GM18505 (cell line): ENCODE results near the gene ZCCHC7.

Experiments
- ATAC-seq: cut with Tn5 transposase; IDR thresholded peaks from one replicate; pipeline ENCODE4 v1.9.1; 2021; ENCODE audit not compliant: unreplicated experiment
- POLR2A ChIP-seq: IDR thresholded peaks from 4 replicates; pipeline ENCODE4 v1.6.1; 2011; ENCODE audit warnings: borderline replicate concordance; ENCODE audit not compliant: insufficient read depth, insufficient read length; ENCODE audit errors: extremely low read depth

The ZCCHC7 gene

DNA sequence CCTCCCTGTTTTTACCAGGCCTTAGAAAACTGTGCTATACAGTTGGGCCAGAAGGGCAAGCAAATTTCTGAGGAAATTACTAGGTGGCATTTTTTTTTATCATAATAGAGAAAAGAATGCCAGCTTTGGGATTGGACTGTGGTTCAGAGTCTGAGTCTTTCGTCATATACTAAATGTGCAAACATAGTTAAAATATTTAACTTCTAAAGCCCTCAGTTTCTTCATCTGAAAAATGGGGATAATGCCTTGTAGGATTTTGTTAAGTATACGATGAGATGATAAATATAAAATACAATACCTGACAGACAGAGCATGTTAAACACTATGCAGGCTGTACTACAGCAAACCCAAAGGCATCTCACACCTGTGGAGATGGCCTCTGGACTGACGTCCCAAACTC lies 214.9 kb downstream of the ZCCHC7 start:
- no peak for ATAC-seq
- TF ChIP-seq POLR2A = no peak

DNA sequence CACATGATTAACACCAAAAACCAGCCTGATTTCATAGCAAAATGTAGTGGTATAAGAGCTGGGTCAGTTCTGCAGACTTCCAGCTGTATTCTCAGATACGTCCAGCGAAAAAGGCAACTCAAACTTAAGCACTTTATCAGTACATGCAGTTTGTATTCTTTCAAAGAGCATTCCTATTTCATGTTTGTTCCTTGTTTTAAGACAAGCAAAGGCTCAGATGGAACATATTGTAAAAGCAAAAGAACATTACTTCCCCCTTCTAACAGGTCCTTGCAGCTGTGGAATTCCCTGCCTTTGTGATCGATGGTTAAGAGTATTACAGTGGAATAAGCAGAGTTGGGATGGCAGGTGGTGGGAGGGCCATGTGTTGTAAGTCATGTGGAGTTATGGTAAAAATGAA lies 215.8 kb downstream of the ZCCHC7 start:
- ATAC-seq = no peak
- TF ChIP-seq POLR2A = no peak

GRCh38 chr9:37337301-37337890 lies 217.0 kb downstream of the ZCCHC7 start:
- no peak for ATAC-seq
- no peak for TF ChIP-seq POLR2A

DNA sequence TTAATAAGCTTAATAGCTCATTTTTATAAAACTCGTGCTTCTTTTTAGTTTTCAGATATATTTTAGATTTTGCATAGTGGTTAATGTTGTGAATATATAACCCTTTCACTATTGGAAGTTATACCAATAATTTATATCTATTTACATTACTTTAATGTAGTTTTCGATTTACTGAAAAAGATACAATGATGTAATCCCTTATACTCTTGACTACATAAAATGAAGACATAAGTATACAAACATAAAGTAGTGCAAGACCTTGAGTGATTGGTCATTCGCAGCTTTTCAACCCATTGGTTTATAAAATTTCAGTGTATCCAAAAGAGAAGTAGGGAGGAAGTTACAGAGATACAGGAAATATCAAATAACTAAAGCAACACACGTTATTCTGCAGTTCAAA lies 217.8 kb downstream of the ZCCHC7 start:
- ATAC-seq = no peak
- TF ChIP-seq POLR2A = no peak

- no peak for TF ChIP-seq POLR2A
- no peak for ATAC-seq
Measured at GRCh38 chr9:37339923-37340322, 219.5 kb downstream of the ZCCHC7 start.

- ATAC-seq = no peak
- no peak for TF ChIP-seq POLR2A
Measured at GRCh38 chr9:37340961-37341360, 220.6 kb downstream of the ZCCHC7 start.

- no peak for TF ChIP-seq POLR2A
- no peak for ATAC-seq
Measured at GRCh38 chr9:37341704-37342103, 221.3 kb downstream of the ZCCHC7 start.

GRCh38 chr9:37342493-37342892 lies 222.1 kb downstream of the ZCCHC7 start:
- ATAC-seq = no peak
- no peak for TF ChIP-seq POLR2A

DNA sequence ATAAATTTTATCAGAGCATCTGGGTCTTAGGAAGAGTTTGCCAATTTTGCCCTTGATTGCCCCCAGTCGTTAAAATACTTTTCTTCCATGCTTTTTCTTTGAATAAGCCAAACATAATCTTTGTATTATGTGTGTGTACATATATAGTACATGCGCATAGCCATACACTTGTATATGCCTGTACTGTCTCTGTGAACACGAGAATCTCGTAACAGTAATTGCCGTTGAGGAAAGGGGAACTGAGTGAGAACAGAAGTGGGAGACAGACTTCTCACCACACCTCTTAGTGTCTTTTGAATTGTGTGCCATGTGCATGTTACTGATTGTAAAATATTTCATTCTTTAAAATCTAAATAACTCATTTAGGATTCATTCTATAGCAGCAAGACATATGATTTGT lies 222.5 kb downstream of the ZCCHC7 start:
- ATAC-seq = no peak
- no peak for TF ChIP-seq POLR2A

- ATAC-seq = no peak
Measured at GRCh38 chr9:37343724-37344123, 223.3 kb downstream of the ZCCHC7 start.

DNA sequence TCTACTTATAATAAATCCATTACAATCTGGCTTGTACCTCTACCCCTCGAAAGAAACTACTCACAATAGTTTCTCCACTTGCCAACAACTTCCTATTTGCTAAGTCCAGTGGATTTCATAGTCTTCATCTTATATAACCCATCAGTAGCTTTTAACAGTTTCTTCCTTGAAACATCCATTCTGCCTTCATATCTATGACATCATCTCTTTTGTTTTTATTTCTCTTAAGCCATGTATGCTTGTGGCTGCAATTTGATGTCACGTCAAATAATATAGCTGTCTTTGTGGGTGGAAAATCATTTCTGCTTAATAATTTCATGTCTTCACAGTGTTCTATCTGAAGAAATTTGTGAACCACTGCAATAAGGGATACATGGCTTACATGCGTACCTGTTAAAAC lies 224.7 kb downstream of the ZCCHC7 start:
- no peak for TF ChIP-seq POLR2A
- no peak for ATAC-seq

More at GRCh38 chr9:37343724-37344123, 223.3 kb downstream of the ZCCHC7 start:
- no peak for TF ChIP-seq POLR2A

- no peak for TF ChIP-seq POLR2A
- ATAC-seq = no peak
Measured at GRCh38 chr9:37348917-37349316, 228.5 kb downstream of the ZCCHC7 start.

DNA sequence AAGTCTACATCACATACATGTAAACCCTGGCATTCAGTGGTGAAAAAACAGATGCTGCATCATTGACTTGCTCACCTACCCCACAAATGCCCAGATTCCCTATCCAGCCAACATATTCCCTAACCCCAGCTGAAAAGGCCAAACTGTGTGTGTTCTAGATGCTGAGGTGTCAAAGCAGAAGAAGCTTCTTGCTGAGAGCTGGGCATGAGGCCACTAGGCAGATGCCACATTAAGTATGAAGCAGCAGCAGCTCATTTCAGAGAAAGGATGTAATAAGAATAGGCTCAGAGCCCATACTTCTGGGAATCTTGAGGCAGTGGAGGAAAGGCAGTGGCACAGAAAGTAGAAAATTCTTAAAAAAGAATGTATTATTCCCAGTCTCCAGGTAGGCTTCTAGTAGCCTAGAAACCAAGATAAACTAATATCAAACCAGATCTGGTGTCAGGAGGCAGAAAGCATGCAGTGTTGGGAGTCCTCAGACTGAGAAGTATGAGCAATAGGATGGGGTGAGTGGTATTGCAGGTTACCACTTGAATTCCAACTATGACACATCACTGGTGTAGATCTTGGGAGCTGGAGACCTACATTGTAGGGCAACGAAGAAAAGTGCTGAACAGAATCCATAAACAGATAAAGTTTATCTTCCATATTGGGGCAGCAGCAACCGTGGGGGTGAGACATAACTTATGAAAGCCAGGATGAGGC lies 230.3 kb downstream of the ZCCHC7 start:
- no peak for ATAC-seq
- TF ChIP-seq POLR2A = no peak

DNA sequence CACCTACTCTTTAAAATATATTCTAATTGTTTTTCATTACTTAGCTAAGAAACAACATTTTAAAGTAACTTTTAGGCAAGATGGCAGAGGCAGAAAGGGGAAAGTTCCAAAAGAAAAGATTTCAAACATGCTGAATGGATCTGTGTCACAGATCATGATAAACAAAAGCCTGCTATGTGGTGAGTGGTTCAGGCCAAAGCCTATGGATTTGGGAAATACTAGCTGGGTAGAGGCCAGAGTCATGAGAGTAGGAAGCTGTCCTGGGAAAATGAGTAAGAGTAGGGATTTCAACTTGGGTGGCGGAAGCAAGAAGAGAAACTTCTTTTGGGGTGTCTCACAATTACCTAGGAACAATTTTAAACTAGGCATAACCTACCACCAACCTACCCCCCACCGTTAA lies 233.4 kb downstream of the ZCCHC7 start:
- no peak for ATAC-seq
- TF ChIP-seq POLR2A = no peak
